ENCODE data around the gene PLLP. TPM values are rescaled to one million over a fixed set of nuclear protein-coding genes. Genes with fewer than 3 reads are reported as not detected.
A peak's percentile ranks its signal among the peaks of the same experiment; 100 is the strongest.

PLLP gene
- total and polyA plus RNA-seq, 9 of the 15 experiments (the other 6 are each of a cell fraction or from before 2014, with no cell fraction given): 0.09 to 0.96 (median 0.27) TPM

- no peak for TF ChIP-seq MLLT1 (IDR thresholded peaks at IDR 0.05)
- TF ChIP-seq CBX5 (IDR thresholded peaks at IDR 0.05; ENCODE audit: borderline replicate concordance, low read depth): 0 out of 2 replicates have a peak, but pooled peaks have one; percentile 17
- no peak for TF ChIP-seq HDAC2 (IDR thresholded peaks at IDR 0.05)
- TF ChIP-seq SP2 (IDR thresholded peaks at IDR 0.05; ENCODE audit: extremely low read depth, low read depth, low read length, poor library complexity, severe bottlenecking): no peak
- TF ChIP-seq ZNF431 (CRISPR knock-in tag; IDR thresholded peaks at IDR 0.05): no peak
These were observed 32.2 kb downstream of the PLLP start (continued) for GRCh38 chr16:57252148-57252721.

GRCh38 chr16:57251352-57251751 lies 33.1 kb downstream of the PLLP start:
- Histone ChIP-seq H2AFZ (ENCODE audit: low read depth, low read length) (no peak overlapping the region), H3K4me2 (ENCODE audit: insufficient read depth, low read length) (no peak overlapping the region), H3K9me3 (replicated peaks; ENCODE audit: control insufficient read depth, insufficient read depth, low read depth, low read length) (no peaks in the 10 kb centered on the region), H3K36me3 (ENCODE audit: control insufficient read depth, insufficient read depth, low read length) (peaks cover 32% of the 10 kb centered on the region; the same call in 2 of the 3 replicates), H3K4me3 (no peak overlapping the region), H3K79me2 (ENCODE audit: control insufficient read depth, insufficient read depth, low read length) (no peaks in the 10 kb centered on the region), H3K27me3 (ENCODE audit: control insufficient read depth in 2 of 2, insufficient read depth in 2 of 2, low read length in 2 of 2) (no peaks in the 10 kb centered on the region), H3K27ac (ENCODE audit: extremely low read depth, low read depth, low read length) (no peak overlapping the region), H4K20me1 (replicated peaks; ENCODE audit: control insufficient read depth, insufficient read depth, low read length) (no peaks in the 10 kb centered on the region), H3K9me1 (ENCODE audit: control insufficient read depth, insufficient read depth, low read length) (no peaks in the 10 kb centered on the region), H3K9ac (ENCODE audit: insufficient read depth in 1 of 2, low read depth in 2 of 2, low read length in 2 of 2) (no peak overlapping the region), H3K4me1 (replicated peaks in 1 of 2; ENCODE audit: control insufficient read depth in 2 of 2, insufficient read depth in 2 of 2, low read length in 2 of 2) (peaks cover 0 to under 1% of the 10 kb centered on the region in 2 experiments; a peak in 1 of 5 replicates)
- 83% methylated on average over 2 of the region's 2 CpGs for WGBS (ENCODE audit: insufficient coverage, low coverage, missing lambda C conversion rate)
- DNase-seq (ENCODE audit: extremely low read depth in 1 of 4, low spot score in 3 of 4) (no peak), FAIRE-seq (no peak), ATAC-seq (no peak)
- in situ Hi-C loops (cut with MboI) (no loop called here), intact Hi-C loops (cut with micrococcal nuclease) (no loop called here)
- CTCF ChIA-PET (ENCODE audit: low intra/inter-chr PET ratio): no interaction called here
- BruUV-seq (replicated peaks): no TSS peak
- POLR2A ChIA-PET: interaction anchor here (0.6 to 1.4 kb wide), 2 partner anchors 14 to 443 kb away, joined by 3 to 6 read pairs; no protein-coding TSS in a partner anchor
- TF ChIP-seq PHTF2 (CRISPR knock-in tag; IDR thresholded peaks at IDR 0.05) (no peak), XRCC3 (IDR thresholded peaks at IDR 0.05) (no peak), ZNF121 (CRISPR knock-in tag; conservative IDR thresholded peaks at IDR 0.05) (peak; percentile 62)

Measured in K562 (cell line).